Subcutaneous abdominal adipose tissue (tissue), 5 donors: ENCODE measurements around the gene INSRR.

Experiments
- H3K27ac ChIP-seq: one replicate; pipeline ENCODE4 v1.7.0; 2013; ENCODE audit warnings: low read depth, mild to moderate bottlenecking, inconsistent platforms, low read length, moderate library complexity
- H3K27me3 ChIP-seq, 5 donors: one replicate each; pipeline ENCODE4 v1.7.0; 2013; ENCODE audit warnings: low read length in 5 of 5, inconsistent platforms in 1 of 5; ENCODE audit not compliant: control insufficient read depth in 5 of 5, insufficient read depth in 4 of 5
- H3K36me3 ChIP-seq, 5 donors: one replicate each; pipeline ENCODE4 v1.7.0; 2013; ENCODE audit warnings: low read length in 5 of 5; ENCODE audit not compliant: control insufficient read depth in 5 of 5, insufficient read depth in 5 of 5
- H3K4me1 ChIP-seq, 5 donors: one replicate each; pipeline ENCODE4 v1.7.0; 2013; ENCODE audit warnings: low read length in 5 of 5, mild to moderate bottlenecking in 3 of 5, moderate library complexity in 1 of 5; ENCODE audit not compliant: control insufficient read depth in 5 of 5, insufficient read depth in 5 of 5
- H3K4me3 ChIP-seq, 5 donors: one replicate each; pipeline ENCODE4 v1.7.0; 2013; ENCODE audit warnings: low read length in 5 of 5, low read depth in 1 of 5
- H3K9ac ChIP-seq, 5 donors: one replicate each; pipeline ENCODE4 v1.7.0; 2013; ENCODE audit warnings: low read length in 5 of 5, mild to moderate bottlenecking in 4 of 5, moderate library complexity in 3 of 5
- H3K9me3 ChIP-seq, 5 donors: one replicate each; pipeline ENCODE4 v1.7.0; 2013; ENCODE audit warnings: low read length in 5 of 5; ENCODE audit not compliant: control insufficient read depth in 5 of 5
- donor health status: healthy.
- donor health status: healthy.
- donor health status: healthy.
- donor health status: healthy.
- donor health status: healthy.

INSRR gene

DNA sequence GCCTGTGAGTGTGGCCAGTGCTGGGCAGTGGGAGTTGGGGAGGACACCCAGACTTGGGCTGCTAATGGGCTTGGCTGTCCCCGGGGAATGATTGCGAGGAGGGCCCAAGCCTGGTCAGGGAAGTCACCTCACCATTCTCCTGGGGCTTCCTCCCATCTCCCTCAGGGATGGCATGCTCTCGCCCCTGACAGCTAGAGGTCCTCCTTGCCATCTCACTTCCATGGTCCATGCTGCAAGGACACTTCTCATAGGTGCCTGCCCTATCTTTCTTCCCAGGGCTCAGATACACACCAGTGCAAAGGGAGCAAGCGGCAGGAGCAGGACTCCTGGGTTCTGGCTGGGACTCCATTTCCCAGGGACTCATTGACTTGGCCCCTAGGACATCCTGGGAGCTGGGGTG, 5.9 kb upstream of the INSRR start:
- no peak overlapping the region for H3K4me3 ChIP-seq
- H3K27me3 ChIP-seq: peaks cover 6 to 64% (median 57%) of the 10 kb centered on the region in 5 donors
- no peaks in the 10 kb centered on the region for H3K36me3 ChIP-seq
- H3K9ac ChIP-seq: no peak overlapping the region
- no peak overlapping the region for H3K27ac ChIP-seq
- H3K4me1 ChIP-seq: peaks cover 2 to 15% (median 11%) of the 10 kb centered on the region in 5 donors
- no peaks in the 10 kb centered on the region for H3K9me3 ChIP-seq

DNA sequence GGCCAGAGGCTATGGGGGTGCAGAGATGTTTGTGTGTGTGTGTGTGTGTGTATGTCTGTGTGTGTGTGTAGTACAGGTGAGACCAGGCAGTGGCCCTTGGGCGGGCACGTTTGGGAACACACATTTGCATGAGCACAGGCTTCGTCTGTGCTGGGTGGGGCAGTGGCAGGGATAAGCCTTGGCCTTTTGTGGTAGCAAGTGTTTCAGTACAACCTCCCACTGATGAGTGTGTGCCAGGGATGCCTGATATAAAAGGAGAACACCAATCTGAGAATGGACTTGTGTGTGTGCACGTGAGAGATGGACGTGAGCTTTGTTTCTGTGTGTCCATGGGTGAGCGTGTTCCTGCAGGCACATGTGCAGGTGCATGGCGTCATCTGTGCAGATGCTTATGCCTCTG, 4.7 kb upstream of the INSRR start:
- H3K27ac ChIP-seq: no peak overlapping the region
- H3K9me3 ChIP-seq: no peaks in the 10 kb centered on the region
- H3K9ac ChIP-seq: no peak overlapping the region
- H3K4me3 ChIP-seq: no peak overlapping the region
- H3K27me3 ChIP-seq: peaks cover 15 to 72% (median 65%) of the 10 kb centered on the region in 5 donors
- H3K4me1 ChIP-seq: peaks cover 4 to 27% (median 22%) of the 10 kb centered on the region in 5 donors
- H3K36me3 ChIP-seq: no peaks in the 10 kb centered on the region

DNA sequence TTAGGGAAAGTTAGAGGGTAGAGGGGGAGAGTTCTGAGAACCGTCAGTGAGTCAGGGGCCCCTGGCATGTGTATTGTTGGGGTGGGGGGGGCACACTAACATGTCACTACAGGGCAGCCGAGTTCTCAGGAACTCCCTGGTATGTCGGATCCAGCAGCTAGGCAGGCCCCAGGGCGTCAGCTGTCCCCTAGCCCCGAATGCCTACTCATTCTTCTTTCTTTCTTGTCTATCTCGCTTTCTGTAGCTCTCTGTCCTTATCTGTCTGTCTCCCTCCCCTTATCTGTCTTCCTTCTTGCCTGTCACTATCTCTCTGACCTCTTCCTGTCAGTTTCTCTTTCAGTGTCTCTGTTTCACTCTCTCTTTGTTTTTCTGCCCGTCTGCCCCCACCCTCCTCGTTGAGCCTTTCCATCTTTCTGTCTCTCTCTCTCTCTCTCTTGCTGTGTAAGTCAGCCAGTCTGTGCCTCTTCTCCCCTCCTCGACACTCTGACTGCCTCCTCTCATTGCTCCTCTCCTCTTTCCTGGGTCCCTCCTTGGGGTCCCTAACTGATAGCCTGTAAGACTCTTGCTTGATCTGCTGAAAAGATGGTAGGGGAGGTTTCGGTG, 4.2 kb upstream of the INSRR start:
- H3K9me3 ChIP-seq: no peaks in the 10 kb centered on the region
- H3K9ac ChIP-seq: no peak overlapping the region
- H3K4me3 ChIP-seq: no peak overlapping the region
- H3K4me1 ChIP-seq: peaks cover 4 to 29% (median 24%) of the 10 kb centered on the region in 5 donors
- H3K36me3 ChIP-seq: no peaks in the 10 kb centered on the region
- H3K27ac ChIP-seq: no peak overlapping the region
- H3K27me3 ChIP-seq: peaks cover 20 to 72% (median 68%) of the 10 kb centered on the region in 5 donors

DNA sequence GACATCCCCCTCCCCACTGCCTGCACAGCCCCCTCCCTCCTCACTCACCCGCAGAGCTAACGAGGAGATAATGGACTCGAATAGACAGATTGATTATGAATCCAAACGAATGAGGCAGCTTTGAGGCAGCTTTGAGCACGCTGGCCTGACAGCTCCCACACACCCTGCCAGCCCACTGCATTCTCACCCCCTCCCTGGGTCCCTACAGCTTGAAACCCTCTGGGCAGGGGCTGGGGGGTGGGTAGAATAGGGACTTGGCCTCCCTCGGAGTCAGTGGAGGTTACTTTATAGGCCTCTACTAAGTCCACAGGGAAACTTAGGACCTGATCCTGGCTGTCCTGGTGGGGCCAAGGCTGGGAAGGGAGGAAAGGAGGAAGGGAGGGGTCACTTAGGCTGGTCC, 3.7 kb upstream of the INSRR start:
- Histone ChIP-seq H3K27ac (no peak overlapping the region), H3K9me3 (no peaks in the 10 kb centered on the region), H3K27me3 (peaks cover 25 to 76% (median 72%) of the 10 kb centered on the region in 5 donors), H3K36me3 (no peaks in the 10 kb centered on the region), H3K9ac (no peak overlapping the region), H3K4me1 (peaks cover 4 to 29% (median 24%) of the 10 kb centered on the region in 5 donors), H3K4me3 (no peak overlapping the region)

DNA sequence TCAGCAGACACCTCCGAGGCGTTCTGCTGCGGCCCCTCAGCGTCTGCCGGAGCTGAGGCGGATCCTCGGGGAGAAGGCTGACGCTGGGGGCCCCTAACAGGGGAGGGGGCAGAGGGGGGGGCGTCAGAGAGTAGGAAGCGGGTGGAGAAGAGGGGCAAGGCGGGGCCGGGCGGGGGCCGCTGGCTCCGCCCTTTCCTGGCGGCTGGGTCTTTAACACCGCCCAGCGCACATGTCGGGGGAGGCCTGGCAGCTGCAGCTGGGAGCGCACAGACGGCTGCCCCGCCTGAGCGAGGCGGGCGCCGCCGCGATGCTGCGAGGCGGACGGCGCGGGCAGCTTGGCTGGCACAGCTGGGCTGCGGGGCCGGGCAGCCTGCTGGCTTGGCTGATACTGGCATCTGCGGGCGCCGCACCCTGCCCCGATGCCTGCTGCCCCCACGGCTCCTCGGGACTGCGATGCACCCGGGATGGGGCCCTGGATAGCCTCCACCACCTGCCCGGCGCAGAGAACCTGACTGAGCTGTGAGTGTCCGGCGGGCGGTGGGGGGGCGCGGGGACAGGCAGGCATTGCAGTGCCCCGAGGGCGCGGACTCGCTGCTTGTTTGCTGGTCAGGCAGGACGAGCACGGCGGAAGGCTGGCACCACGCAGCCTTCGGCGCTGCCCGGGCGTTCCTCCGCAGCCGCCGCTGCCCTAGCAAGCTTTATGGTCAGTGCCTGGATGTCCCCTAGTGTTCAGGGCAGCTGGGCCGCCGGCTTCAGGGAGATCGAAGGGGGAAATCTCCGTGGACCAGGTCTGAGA, 1.9 kb upstream of the INSRR start, which contains the start of gene NTRK1:
NTRK1 (plus strand) TSS at position 238 of the 796 bp plus-strand sequence; CDS start at position 308, 70 bp downstream.
- no peak within 1 kb of the TSS for H3K9ac ChIP-seq
- H3K9me3 ChIP-seq: no peaks in the 10 kb centered on the region
- no peaks in the 10 kb centered on the region for H3K36me3 ChIP-seq
- peaks cover 30 to 77% (median 74%) of the 10 kb centered on the region in 5 donors for H3K27me3 ChIP-seq
- peak within 1 kb of the TSS in 4 of 5 donors; percentile 21 to 53 (median 44) for H3K4me3 ChIP-seq
- no peak within 1 kb of the TSS for H3K27ac ChIP-seq
- peaks cover 4 to 29% (median 24%) of the 10 kb centered on the region in 5 donors for H3K4me1 ChIP-seq

DNA sequence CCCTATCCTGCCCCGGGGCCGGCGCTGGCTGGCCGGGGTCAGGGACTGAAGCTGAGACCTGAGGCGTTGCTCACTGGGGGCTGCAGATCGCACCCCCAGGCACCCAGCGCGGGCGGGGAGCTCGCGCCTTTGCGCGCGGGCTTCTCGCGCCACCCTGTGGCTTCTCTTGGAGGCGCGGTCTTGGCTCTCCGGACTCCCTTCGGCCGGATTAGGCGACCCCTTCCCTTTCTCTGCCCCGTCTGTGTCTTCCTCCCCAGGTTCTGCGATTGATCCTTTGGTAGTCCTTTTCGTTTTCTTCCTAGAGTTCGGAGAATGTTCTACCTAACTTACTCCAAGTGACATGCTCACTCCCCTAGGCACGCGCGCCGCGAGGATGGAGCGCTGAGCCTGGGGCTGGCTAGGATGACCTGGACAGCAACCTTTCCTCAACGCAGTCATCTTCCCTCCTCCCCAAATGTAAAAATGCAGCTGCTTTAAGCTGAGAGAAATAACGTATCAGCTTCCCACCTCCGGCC, 1.3 kb upstream of the INSRR start:
- peaks cover 4 to 29% (median 24%) of the 10 kb centered on the region in 5 donors for H3K4me1 ChIP-seq
- H3K9ac ChIP-seq: no peak overlapping the region
- peak overlapping the region in 4 of 5 donors; percentile 21 to 53 (median 44) for H3K4me3 ChIP-seq
- no peaks in the 10 kb centered on the region for H3K9me3 ChIP-seq
- no peak overlapping the region for H3K27ac ChIP-seq
- peaks cover 30 to 77% (median 73%) of the 10 kb centered on the region in 5 donors for H3K27me3 ChIP-seq
- H3K36me3 ChIP-seq: no peaks in the 10 kb centered on the region

DNA sequence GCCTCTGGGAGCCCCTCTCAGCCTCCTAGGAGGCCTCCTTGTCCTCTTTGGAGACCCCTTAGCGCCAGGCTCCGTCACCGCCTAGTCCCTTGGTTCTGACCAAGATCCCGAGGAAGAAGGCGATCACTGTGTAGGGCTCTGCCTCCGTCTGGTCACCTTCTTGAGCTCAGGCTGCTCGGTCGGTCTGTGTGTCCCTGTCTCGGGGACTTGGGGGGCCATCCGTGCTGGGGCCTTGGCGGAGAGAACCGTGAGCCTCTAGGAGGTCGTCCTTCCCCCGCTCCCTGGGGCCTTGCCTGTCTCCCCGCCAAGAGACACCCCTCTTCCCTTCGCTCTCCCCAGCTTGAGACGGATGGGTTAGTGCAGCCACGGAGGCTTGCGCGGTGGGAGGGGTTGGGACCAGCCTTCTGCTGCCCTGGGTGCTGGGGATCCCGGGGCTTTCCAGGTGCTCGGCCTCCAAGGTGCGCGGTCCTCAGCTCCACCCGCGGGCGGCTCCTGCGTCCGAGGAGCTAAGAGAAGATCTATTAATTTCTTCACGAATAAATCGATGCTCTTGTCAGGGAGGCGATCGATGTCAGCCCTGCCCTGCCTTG, 701 bp upstream of the INSRR start:
- Histone ChIP-seq H3K9ac (peak overlapping the region in 1 of 5 donors; percentile 44), H3K27ac (no peak overlapping the region), H3K9me3 (no peaks in the 10 kb centered on the region), H3K36me3 (no peaks in the 10 kb centered on the region), H3K27me3 (peaks cover 30 to 72% (median 68%) of the 10 kb centered on the region in 5 donors), H3K4me1 (peaks cover 4 to 29% (median 24%) of the 10 kb centered on the region in 5 donors), H3K4me3 (peak overlapping the region in 4 of 5 donors; percentile 16 to 54 (median 37))

DNA sequence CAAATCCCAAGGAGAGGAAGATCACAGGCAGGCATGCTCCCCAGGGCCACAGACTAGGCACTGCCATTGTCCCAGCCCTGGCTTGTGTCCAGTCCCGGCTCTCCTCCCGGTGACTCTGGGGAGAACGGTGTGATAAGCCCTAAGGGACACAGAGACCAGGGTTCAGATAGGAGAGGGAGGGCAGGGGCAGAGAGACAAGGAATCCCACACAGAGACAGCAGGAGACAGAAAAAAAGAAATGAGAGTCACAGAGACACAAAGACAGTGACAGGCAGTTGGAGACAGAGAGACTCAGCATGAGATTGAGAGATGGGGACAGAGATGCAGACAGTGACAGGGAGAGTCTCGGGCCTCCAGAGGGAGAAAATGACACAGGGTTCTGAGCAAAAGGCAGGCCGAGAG, 361 bp downstream of the INSRR start:
- no peaks in the 10 kb centered on the region for H3K36me3 ChIP-seq
- peaks cover 30 to 63% (median 59%) of the 10 kb centered on the region in 5 donors for H3K27me3 ChIP-seq
- H3K4me1 ChIP-seq: peaks cover 4 to 29% (median 24%) of the 10 kb centered on the region in 5 donors
- H3K9me3 ChIP-seq: no peaks in the 10 kb centered on the region
- H3K27ac ChIP-seq: no peak overlapping the region
- H3K9ac ChIP-seq: no peak overlapping the region
- H3K4me3 ChIP-seq: peak overlapping the region in 1 of 5 donors; percentile 53

DNA sequence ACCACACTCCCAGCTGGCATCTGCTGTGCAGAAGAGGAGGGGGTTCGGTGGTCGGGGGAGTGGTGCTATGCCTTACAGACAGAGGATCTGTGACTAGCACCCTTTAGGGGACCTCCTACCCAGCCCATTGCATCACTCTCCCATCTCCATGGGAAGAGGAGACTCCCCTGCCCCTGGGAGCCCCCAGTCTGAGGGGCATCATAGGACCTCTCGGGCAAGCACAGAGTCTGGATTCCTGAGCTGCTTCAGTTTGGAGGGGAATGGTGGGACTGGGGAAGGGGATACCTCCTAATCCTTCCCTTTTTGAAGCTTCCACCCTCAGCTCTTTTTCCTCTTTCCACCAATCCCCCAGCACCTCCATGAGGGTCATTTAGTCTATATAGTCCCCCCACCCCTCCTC, 1.4 kb downstream of the INSRR start:
- no peak overlapping the region for H3K27ac ChIP-seq
- H3K4me1 ChIP-seq: peaks cover 4 to 31% (median 25%) of the 10 kb centered on the region in 5 donors
- H3K36me3 ChIP-seq: no peaks in the 10 kb centered on the region
- no peaks in the 10 kb centered on the region for H3K9me3 ChIP-seq
- H3K27me3 ChIP-seq: peaks cover 30 to 59% (median 49%) of the 10 kb centered on the region in 5 donors
- H3K9ac ChIP-seq: no peak overlapping the region
- no peak overlapping the region for H3K4me3 ChIP-seq
